D721Med (cell line): ENCODE measurements around the gene DDRGK1.

Experiments
- DNase-seq: peaks from one replicate; pipeline ENCODE4 v3.0.0; 2011; ENCODE audit warnings: low spot score; ENCODE audit not compliant: insufficient read length
- FAIRE-seq: peaks from 2 replicates; lab custom pipeline; 2011; peaks lifted over from hg19 to GRCh38; lab: Jason Lieb, UNC
- CTCF ChIP-seq: IDR thresholded peaks from 2 replicates; pipeline ENCODE4 v1.5.1; 2012; ENCODE audit warnings: mild to moderate bottlenecking, control low read depth; ENCODE audit not compliant: insufficient read depth; ENCODE audit errors: missing control alignments

The DDRGK1 gene

GRCh38 chr20:3171391-3172125, 32.9 kb downstream of the DDRGK1 start:
- DNase-seq (no peak), FAIRE-seq (no peak)
- no peak for TF ChIP-seq CTCF

GRCh38 chr20:3168829-3169590, 35.5 kb downstream of the DDRGK1 start:
- FAIRE-seq, result no peak
- DNase-seq, result no peak
- TF ChIP-seq CTCF, result no peak

GRCh38 chr20:3168079-3168828, 36.2 kb downstream of the DDRGK1 start:
- DNase-seq (no peak), FAIRE-seq (no peak)
- TF ChIP-seq CTCF, result no peak

GRCh38 chr20:3167738-3168078, 36.8 kb downstream of the DDRGK1 start:
- DNase-seq (no peak), FAIRE-seq (no peak)
- TF ChIP-seq CTCF, result no peak

- TF ChIP-seq CTCF, result no peak
Measured at GRCh38 chr20:3166913-3167342, 37.6 kb downstream of the DDRGK1 start.

GRCh38 chr20:3166338-3166912, 38.1 kb downstream of the DDRGK1 start:
- FAIRE-seq (no peak), DNase-seq (no peak)
- TF ChIP-seq CTCF, result no peak

More at GRCh38 chr20:3166913-3167342, 37.6 kb downstream of the DDRGK1 start:
- no peak for DNase-seq
- no peak for FAIRE-seq
